Body of pancreas (tissue), 4 donors: ENCODE data around the gene ZNF71. TPM values are rescaled to one million over a fixed set of nuclear protein-coding genes. Genes with fewer than 3 reads are reported as not detected.

Experiments
- ATAC-seq: fragments of 150-250 bp; one replicate; pipeline ENCODE4 v1.9.1; 2016
- DNase-seq, 4 donors: peaks; one replicate each; pipeline ENCODE4 v3.0.0-alpha.2; 2019
- H3K27ac ChIP-seq, 4 donors: fragments of 200-600 bp; sonication (generic); 1 replicate in 3 of 4; 2 replicates in 1 of 4; pipeline versions ENCODE4 v1.5.1 to v1.6.1; 2016 to 2019; ENCODE audit warnings: mild to moderate bottlenecking in 1 of 4, mixed read lengths in 1 of 4, moderate library complexity in 1 of 4
- H3K27me3 ChIP-seq, 2 donors: fragments of 200-600 bp; sonication (generic); one replicate each; pipeline ENCODE4 v1.6.0; 2016; ENCODE audit warnings: mild to moderate bottlenecking in 1 of 2
- H3K36me3 ChIP-seq, 2 donors: fragments of 200-600 bp; sonication (generic); replicated peaks in 1 of 2; 2 replicates each; pipeline ENCODE4 v1.5.1; 2016; ENCODE audit warnings: low read depth in 2 of 2; ENCODE audit not compliant: insufficient read depth in 1 of 2
- H3K4me1 ChIP-seq: fragments of 200-600 bp; sonication (generic); one replicate; pipeline ENCODE4 v1.6.0; 2016
- H3K4me3 ChIP-seq, 2 donors: fragments of 200-600 bp; sonication (generic); 1 replicate in 1 of 2; 2 replicates in 1 of 2; pipeline ENCODE4 v1.5.1; 2016 to 2019
- H3K9me3 ChIP-seq, 3 donors: fragments of 200-600 bp; sonication (generic); 1 replicate in 2 of 3; 2 replicates in 1 of 3; pipeline ENCODE4 v1.5.1; 2016
- POLR2A ChIP-seq, 3 donors: fragments of 450-650 bp; IDR thresholded peaks; one replicate each; pipeline ENCODE4 v1.6.1; 2016; ENCODE audit warnings: antibody characterized with exemption in 3 of 3, mild to moderate bottlenecking in 2 of 3
- WGBS, 2 donors: methylation state at CpG; one replicate each; pipeline ENCODE4 v1.1.5; 2017; 5-methylcytosine and 5-hydroxymethylcytosine counted together
- intact Hi-C: fragments of 100-400 bp; cut with DNase I; formaldehyde crosslinking; loops from one replicate; pipeline ENCODE4 v1.15.1; 2023
- total RNA-seq, 2 donors: library from RNA; depleted of rRNA; stranded (reverse); fragments of >200 nt; gene quantifications; one replicate each; pipeline ENCODE4 v1.1.0, GENCODE V29; 2016
- TF ChIP-seq, protein P1 (sequence below), 7 experiments: fragments of 450-650 bp in 4 of 7; fragments of 200-600 bp in 3 of 7; sonication (generic) in 3 of 7; IDR thresholded peaks; one replicate each; pipeline ENCODE4 v1.5.1; 2016 to 2019; ENCODE audit warnings: antibody characterized with exemption in 7 of 7

The ZNF71 gene
- total RNA-seq, 2 donors from 2014 or later = 4.9 to 7.0 TPM

DNA sequence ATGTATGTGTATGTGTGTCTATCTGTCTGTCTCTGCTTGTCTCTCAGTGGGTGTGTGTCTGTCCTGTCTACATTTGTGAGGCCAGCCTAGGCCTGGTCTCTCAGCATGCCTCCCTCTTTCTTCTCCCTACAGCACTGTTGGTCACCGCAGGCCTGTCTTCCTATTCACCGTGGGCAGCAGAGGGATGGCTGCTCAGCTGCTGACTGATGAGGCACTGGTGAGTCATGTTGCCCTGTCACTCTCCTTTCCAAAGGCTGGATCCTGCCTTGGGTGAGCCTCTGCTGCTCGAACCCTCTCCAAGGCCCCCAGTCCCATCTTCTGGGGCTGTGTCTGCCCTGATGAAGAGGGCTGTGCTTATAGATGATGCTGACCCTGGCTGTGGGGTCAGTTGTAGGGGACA is 6.3 kb downstream of the ZNF71 start:
- H3K36me3 ChIP-seq = no peaks in the 10 kb centered on the region
- TF ChIP-seq, protein P1, sequence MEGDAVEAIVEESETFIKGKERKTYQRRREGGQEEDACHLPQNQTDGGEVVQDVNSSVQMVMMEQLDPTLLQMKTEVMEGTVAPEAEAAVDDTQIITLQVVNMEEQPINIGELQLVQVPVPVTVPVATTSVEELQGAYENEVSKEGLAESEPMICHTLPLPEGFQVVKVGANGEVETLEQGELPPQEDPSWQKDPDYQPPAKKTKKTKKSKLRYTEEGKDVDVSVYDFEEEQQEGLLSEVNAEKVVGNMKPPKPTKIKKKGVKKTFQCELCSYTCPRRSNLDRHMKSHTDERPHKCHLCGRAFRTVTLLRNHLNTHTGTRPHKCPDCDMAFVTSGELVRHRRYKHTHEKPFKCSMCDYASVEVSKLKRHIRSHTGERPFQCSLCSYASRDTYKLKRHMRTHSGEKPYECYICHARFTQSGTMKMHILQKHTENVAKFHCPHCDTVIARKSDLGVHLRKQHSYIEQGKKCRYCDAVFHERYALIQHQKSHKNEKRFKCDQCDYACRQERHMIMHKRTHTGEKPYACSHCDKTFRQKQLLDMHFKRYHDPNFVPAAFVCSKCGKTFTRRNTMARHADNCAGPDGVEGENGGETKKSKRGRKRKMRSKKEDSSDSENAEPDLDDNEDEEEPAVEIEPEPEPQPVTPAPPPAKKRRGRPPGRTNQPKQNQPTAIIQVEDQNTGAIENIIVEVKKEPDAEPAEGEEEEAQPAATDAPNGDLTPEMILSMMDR (IDR thresholded peaks at IDR 0.05) = no peak
- TF ChIP-seq POLR2A (IDR thresholded peaks at IDR 0.05) = no peak
- intact Hi-C loops = no loop called here
- H3K4me1 ChIP-seq = peaks cover under 1% of the 10 kb centered on the region
- 86 to 100% methylated on average over 2 to 3 of the region's 3 CpGs for WGBS, 2 donors
- no peak for DNase-seq
- no peak for ATAC-seq
- no peak overlapping the region for H3K27ac ChIP-seq
- H3K27me3 ChIP-seq = no peaks in the 10 kb centered on the region
- H3K9me3 ChIP-seq = peaks cover 0 to 20% (median 0%) of the 10 kb centered on the region in 3 donors
- no peak overlapping the region for H3K4me3 ChIP-seq

GRCh38 chr19:56603829-56604228 is 8.7 kb downstream of the ZNF71 start:
- no peak for TF ChIP-seq POLR2A (IDR thresholded peaks at IDR 0.05)
- TF ChIP-seq, protein P1 (IDR thresholded peaks at IDR 0.05) = no peak
- no peaks in the 10 kb centered on the region for H3K4me1 ChIP-seq
- 82 to 86% methylated on average over 6 of the region's 6 CpGs for WGBS, 2 donors
- H3K27ac ChIP-seq = no peak overlapping the region
- no peak for DNase-seq
- H3K27me3 ChIP-seq = no peaks in the 10 kb centered on the region
- H3K36me3 ChIP-seq = no peaks in the 10 kb centered on the region
- H3K9me3 ChIP-seq = peaks cover 0 to 30% (median 0%) of the 10 kb centered on the region in 3 donors
- ATAC-seq = no peak
- H3K4me3 ChIP-seq = no peak overlapping the region
- intact Hi-C loops = no loop called here

DNA sequence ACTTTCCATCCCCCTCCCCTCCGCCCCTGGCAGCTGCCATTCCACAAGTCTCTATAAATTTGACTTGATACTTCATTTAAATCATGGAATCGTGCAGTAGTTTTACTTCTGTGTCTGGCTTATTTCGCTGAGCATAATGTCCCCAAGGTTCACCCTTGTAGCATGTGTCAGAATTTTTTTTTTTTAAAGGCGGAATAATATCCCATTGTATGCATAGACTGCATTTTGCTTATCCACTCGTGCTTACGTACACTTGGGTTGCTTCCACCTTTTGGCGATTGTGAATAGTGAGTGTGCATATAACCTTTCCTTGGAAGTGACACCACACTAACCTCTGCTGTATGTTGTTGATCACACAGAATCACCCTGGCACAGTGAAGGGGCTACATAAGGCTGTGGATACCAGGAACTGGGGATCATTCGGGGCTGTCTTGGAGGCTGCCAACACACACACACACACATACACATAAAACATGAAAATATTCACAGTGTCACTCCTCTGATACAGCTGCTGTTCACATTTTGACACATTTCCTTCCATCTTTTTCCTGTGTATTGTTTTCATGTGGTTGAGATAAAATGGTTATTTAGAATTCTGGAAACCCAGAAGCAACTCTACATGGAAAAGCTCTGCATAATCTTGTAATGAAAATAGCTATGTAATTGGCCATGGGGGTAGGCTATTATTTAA is 13.3 kb downstream of the ZNF71 start:
- DNase-seq (no peak), ATAC-seq (no peak)
- intact Hi-C loops = no loop called here
- Histone ChIP-seq H3K36me3 (no peaks in the 10 kb centered on the region), H3K4me1 (no peaks in the 10 kb centered on the region), H3K4me3 (no peak overlapping the region), H3K27ac (no peak overlapping the region), H3K27me3 (no peaks in the 10 kb centered on the region), H3K9me3 (peaks cover 0 to 25% (median 0%) of the 10 kb centered on the region in 3 donors)
- TF ChIP-seq POLR2A (IDR thresholded peaks at IDR 0.05) = no peak
- TF ChIP-seq, protein P1 (IDR thresholded peaks at IDR 0.05) = no peak
- WGBS, 2 donors = 87 to 90% methylated on average over 8 of the region's 8 CpGs

- DNase-seq = no peak
- H3K4me3 ChIP-seq = no peak overlapping the region
- WGBS, 2 donors = 44 to 53% methylated on average over 8 of the region's 8 CpGs
- TF ChIP-seq, protein P1 (IDR thresholded peaks at IDR 0.05) = no peak
- TF ChIP-seq POLR2A (IDR thresholded peaks at IDR 0.05) = no peak
- H3K9me3 ChIP-seq = peaks cover 0 to 17% (median 0%) of the 10 kb centered on the region in 3 donors
- peak overlapping the region in 1 of 4 donors; percentile 19 for H3K27ac ChIP-seq
- no peaks in the 10 kb centered on the region for H3K27me3 ChIP-seq
- no peaks in the 10 kb centered on the region for H3K36me3 ChIP-seq
- no peak for ATAC-seq
- no peaks in the 10 kb centered on the region for H3K4me1 ChIP-seq
- intact Hi-C loops = no loop called here
These were observed 16.2 kb downstream of the ZNF71 start for GRCh38 chr19:56611288-56611687.

DNA sequence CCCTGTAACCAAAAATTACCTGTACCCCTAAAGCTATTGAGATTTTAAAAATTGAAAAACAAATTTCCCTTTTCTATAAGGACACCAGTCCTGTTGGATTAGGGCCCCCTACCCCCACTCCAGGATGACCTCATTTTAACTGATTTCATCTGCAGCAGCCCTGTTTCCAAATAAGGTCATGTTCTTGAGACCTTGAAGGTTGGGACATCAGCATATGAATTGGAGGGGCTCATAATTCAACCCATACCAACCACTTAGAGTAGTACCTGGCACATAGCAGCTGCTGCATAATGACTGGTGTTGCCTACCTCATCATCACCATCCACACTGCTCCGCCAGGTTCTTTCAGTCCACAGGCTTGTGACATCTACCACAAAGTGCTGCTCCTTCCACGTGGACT is 17.6 kb downstream of the ZNF71 start:
- H3K4me3 ChIP-seq = no peak overlapping the region
- H3K27me3 ChIP-seq = no peaks in the 10 kb centered on the region
- no peaks in the 10 kb centered on the region for H3K36me3 ChIP-seq
- DNase-seq (no peak), ATAC-seq (no peak)
- peaks cover 0 to 11% (median 0%) of the 10 kb centered on the region in 3 donors for H3K9me3 ChIP-seq
- no peak overlapping the region for H3K27ac ChIP-seq
- no peak for TF ChIP-seq POLR2A (IDR thresholded peaks at IDR 0.05)
- TF ChIP-seq, protein P1 (IDR thresholded peaks at IDR 0.05) = no peak
- WGBS, 2 donors = 85 to 100% methylated on average over 2 of the region's 2 CpGs
- H3K4me1 ChIP-seq = no peaks in the 10 kb centered on the region
- intact Hi-C loops = no loop called here
